ENCODE data around the gene MRPL36. TPM values are rescaled to one million over a fixed set of nuclear protein-coding genes. Genes with fewer than 3 reads are reported as not detected.

Gene MRPL36
- total RNA-seq, 1 experiment from 2014 or later = 248 TPM

DNA sequence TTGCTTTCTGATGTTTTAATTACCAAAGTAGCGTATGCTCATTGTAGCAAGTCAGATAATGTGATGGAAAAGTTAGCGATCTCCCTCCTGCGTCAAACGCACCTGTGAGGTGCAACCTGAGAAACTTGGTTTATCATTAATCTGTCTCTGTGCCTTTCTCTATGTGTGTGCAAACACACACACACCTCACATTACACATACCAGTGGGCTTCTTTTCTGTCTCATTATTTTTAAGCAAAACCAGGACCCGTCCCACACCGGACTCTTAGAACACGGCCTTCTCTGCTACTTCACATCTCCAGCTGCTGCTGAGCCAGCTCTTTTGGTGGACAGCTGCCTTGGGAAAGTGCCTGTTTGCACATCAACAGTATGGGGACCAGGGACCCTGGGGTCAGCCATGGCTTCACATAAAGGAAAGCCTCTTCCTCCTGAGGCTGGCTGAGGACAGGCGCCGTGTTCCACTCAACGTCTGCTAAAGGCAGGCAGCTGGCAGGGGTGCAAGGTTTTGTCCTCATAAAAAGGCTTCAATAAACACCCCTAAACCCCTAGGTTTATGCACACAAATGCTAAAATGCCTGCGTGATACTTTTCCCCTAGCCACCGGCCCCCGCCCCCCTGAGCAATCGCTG lies 44.2 kb downstream of the MRPL36 start:
- no peak for DNase-seq
- peaks cover 5% of the 10 kb centered on the region for H3K9me3 ChIP-seq
- H3K4me3 ChIP-seq = no peak overlapping the region
- H3K27me3 ChIP-seq = no peaks in the 10 kb centered on the region
- no peaks in the 10 kb centered on the region for H3K36me3 ChIP-seq

DNA sequence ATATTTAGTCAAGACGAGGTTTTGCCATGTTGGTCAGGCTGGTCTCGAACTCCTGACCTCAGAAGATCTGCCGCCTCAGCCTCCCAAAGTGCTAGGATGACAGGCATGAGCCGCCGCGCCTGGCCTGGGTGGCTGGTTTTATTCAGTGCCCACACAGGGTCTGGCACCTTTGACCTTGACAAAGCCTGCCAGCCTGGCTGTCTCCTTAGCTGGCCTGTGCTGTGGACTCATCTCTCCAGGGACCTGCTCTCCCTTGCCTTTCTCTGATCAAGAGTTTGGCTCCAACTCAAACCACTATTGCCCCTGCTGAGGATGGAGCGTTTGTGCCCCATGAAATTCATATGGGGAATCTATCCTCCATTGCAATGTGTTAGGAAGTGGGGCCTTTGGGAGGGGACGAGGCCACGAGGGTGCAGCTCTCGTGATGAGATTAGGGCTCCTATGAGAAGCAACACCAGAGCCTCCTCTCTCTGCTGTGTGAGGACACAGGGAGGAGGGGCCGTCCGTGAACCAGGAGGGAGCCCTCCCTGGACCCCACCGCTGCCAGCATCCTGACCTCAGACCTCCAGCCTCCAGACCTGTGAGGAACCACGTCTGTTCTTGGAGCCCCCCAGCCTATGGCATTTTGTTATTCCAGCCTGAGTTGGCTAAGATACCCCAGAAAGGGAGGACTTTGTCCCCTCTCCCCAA lies 45.0 kb downstream of the MRPL36 start:
- Histone ChIP-seq H3K9me3 (peaks cover 5% of the 10 kb centered on the region), H3K4me3 (no peak overlapping the region), H3K27me3 (no peaks in the 10 kb centered on the region), H3K36me3 (no peaks in the 10 kb centered on the region)
- DNase-seq = no peak

DNA sequence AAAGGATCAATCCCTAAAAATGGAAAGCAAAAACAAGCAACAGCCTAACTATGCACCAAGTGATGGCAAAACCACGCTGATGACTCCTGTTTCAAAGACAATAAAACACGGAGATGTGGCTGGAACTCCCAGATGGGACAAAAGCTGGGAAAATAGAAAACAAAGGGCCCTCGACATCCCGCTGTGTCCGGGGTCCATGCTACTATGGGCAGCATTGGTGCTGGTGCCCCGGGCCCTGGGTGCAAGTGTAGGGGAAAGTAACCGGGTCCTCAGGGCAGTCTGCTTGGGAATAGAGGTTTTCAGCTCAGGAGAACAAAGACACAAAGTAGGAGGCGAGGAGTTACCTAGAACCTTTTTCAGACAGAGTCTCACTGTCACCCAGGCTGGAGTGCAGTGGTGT lies 46.1 kb downstream of the MRPL36 start:
- Histone ChIP-seq H3K27me3 (no peaks in the 10 kb centered on the region; the same call in 1 of the 2 replicates), H3K9me3 (peaks cover 5% of the 10 kb centered on the region), H3K4me3 (no peak overlapping the region), H3K36me3 (no peaks in the 10 kb centered on the region)
- DNase-seq = no peak

DNA sequence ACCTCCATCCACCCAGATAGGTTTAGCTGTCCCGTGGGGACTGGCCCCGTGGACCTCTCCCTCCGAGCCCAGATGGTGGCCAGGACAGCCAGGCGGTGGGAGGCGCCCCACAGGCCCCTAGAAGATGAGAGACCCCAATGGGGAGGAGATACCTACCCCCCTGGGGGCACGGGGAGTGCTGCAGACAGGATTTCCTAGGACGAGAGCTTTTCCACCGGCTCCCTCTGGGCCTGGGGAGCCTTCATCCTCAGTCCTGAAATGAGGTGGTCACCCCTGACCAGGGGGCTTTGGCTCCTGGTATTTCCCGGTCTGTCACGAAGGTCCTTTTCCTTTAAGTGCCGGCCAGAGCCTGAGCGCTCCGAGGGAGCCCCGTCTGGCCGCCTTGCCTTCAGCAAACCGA lies 46.8 kb downstream of the MRPL36 start:
- no peaks in the 10 kb centered on the region for H3K36me3 ChIP-seq
- 0 out of 2 replicates have a peak, but pooled peaks cover 2% of the 10 kb centered on the region for H3K9me3 ChIP-seq
- no peak for DNase-seq
- H3K27me3 ChIP-seq = peaks cover 2% of the 10 kb centered on the region; the same call in 1 of the 2 replicates
- no peak overlapping the region for H3K4me3 ChIP-seq

GRCh38 chr5:1751864-1752822 lies 47.5 kb downstream of the MRPL36 start:
- H3K27me3 ChIP-seq = peaks cover 2% of the 10 kb centered on the region; the same call in 1 of the 2 replicates
- 0 out of 2 replicates have a peak, but pooled peaks cover 2% of the 10 kb centered on the region for H3K9me3 ChIP-seq
- no peak overlapping the region for H3K4me3 ChIP-seq
- no peaks in the 10 kb centered on the region for H3K36me3 ChIP-seq
- no peak for DNase-seq

- Histone ChIP-seq H3K9me3 (0 out of 2 replicates have a peak, but pooled peaks cover 2% of the 10 kb centered on the region), H3K27me3 (peaks cover 2% of the 10 kb centered on the region; the same call in 1 of the 2 replicates), H3K36me3 (no peaks in the 10 kb centered on the region), H3K4me3 (no peak overlapping the region)
- DNase-seq = no peak
These were observed 48.4 kb downstream of the MRPL36 start for GRCh38 chr5:1751026-1751863.

GRCh38 chr5:1750469-1750868 lies 49.2 kb downstream of the MRPL36 start:
- Histone ChIP-seq H3K4me3 (no peak overlapping the region), H3K9me3 (0 out of 2 replicates have a peak, but pooled peaks cover 2% of the 10 kb centered on the region), H3K36me3 (no peaks in the 10 kb centered on the region), H3K27me3 (peaks cover 2% of the 10 kb centered on the region; the same call in 1 of the 2 replicates)
- DNase-seq = no peak

DNA sequence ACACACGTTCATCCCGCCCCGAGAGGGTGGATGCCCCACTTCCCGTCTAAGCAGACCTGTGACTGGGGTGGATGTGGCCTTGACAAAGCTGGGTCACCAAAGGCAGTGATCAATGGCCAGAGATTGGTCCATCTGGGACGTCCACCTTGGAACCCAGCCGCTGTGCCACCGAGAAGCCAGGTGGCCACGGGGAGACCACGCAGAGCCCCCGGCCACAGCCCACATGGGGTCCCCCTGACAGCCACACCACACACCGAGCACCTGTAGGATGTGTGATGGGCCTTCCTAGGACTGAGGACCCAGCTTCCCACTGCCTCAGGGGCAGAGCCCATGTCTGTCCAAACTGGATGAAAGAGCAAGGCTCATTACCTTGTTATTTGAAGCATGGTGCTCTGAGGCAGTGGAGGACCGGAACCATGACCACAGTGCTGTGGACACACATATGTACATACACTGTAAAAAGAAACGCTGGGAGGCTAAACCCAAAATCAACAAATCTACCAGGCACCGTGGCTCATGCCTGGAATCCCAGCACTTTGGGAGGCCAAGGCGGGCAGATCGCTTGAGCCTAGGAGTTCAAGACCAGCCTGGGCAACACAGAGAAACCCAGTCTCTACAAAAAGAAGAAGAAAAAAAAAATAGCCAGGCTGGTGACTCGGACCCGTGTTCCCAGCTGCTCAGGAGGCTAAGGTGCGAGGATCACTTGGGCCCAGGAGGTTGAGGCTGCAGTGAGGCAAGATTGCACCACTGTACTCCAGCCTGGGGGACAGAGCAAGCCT lies 50.1 kb downstream of the MRPL36 start:
- peaks cover 2% of the 10 kb centered on the region; the same call in 1 of the 2 replicates for H3K27me3 ChIP-seq
- H3K36me3 ChIP-seq = no peaks in the 10 kb centered on the region
- H3K4me3 ChIP-seq = no peak overlapping the region
- no peak for DNase-seq
- 0 out of 2 replicates have a peak, but pooled peaks cover 2% of the 10 kb centered on the region for H3K9me3 ChIP-seq

DNA sequence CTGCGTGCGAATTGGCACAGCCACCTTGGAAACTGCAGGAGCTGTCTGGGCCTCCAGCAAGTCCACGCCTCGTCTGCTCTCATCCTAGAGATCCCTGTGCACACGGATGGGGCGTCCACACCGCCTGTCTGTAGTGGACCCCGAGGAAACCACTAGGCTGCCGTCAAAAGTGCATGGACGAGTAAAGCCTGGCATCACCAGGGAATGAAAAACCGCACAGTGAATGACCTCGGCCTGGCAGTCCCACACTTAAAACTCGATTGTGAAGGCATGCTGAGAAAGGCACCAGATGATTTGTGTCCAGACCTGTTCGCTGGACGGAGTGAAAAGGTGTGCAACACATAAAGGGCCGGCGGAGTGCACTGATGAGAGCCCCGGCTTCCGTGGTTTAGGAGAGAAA lies 50.8 kb downstream of the MRPL36 start:
- Histone ChIP-seq H3K27me3 (peaks cover 2% of the 10 kb centered on the region; the same call in 1 of the 2 replicates), H3K4me3 (no peak overlapping the region), H3K9me3 (0 out of 2 replicates have a peak, but pooled peaks cover 2% of the 10 kb centered on the region), H3K36me3 (no peaks in the 10 kb centered on the region)
- no peak for DNase-seq

Other genes with a start within 250 kb of the MRPL36 start
- 172 and 215 TPM in 2 replicates for gene NDUFS6, start 1.6 kb upstream of the MRPL36 start, total RNA-seq (2014; rRNA removed; shearing (Covaris generic); ENCODE audit: low replicate concordance)
- 0.66 and 5.1 TPM in 2 replicates for gene IRX4, start 83.1 kb upstream of the MRPL36 start, total RNA-seq (2014; rRNA removed; shearing (Covaris generic); ENCODE audit: low replicate concordance)

All from MG63 (cell line).